OCI-LY7 (cell line): Measurements from ENCODE around the gene PLEKHG4B. TPM values are rescaled to one million over a fixed set of nuclear protein-coding genes. Genes with fewer than 3 reads are reported as not detected.
"Not testable (repeated sequence)": the region's sequence is repeated elsewhere in the genome, so short reads cannot be mapped to it uniquely, and the experiment has no call there.

Source experiments
- BruUV-seq: library from RNA; stranded (reverse); fragments of 400-500 nt; replicated peaks from 2 replicates; lab custom pipeline; 2021; lab: Mats Ljungman, UMichigan
- CTCF ChIA-PET: fragments of 300-600 bp; sonication (Branson Sonifier 250); formaldehyde crosslinking; loops from one replicate; lab custom pipeline; 2022; ENCODE audit warnings: antibody characterized with exemption; ENCODE audit not compliant: unreplicated experiment; lab: Charles Lee
- POLR2A ChIA-PET: fragments of 300-600 bp; sonication (Branson Sonifier 250); formaldehyde crosslinking; loops from one replicate; lab custom pipeline; 2022; ENCODE audit warnings: antibody characterized with exemption; lab: Charles Lee
- DNase-seq: peaks from one replicate; pipeline ENCODE4 v3.0.0-alpha.2; 2015; ENCODE audit warnings: low spot score
- H2AFZ ChIP-seq: fragments of 200-600 bp; sonication (generic), shearing (Covaris generic); 2 replicates; pipeline ENCODE4 v1.6.1; 2014; ENCODE audit warnings: mild to moderate bottlenecking, antibody characterized with exemption, low read length, moderate library complexity
- H3K27ac ChIP-seq: fragments of 200-600 bp; sonication (generic); 2 replicates; pipeline ENCODE4 v1.5.1; 2014; ENCODE audit warnings: mixed run types, low read depth, mild to moderate bottlenecking, moderate library complexity, low read length, inconsistent platforms; ENCODE audit not compliant: poor library complexity, severe bottlenecking
- H3K36me3 ChIP-seq: fragments of 200-600 bp; sonication (generic); 2 replicates; pipeline ENCODE4 v1.6.1; 2014; ENCODE audit warnings: mild to moderate bottlenecking, antibody characterized with exemption, low read length, moderate library complexity, mixed read lengths; ENCODE audit not compliant: insufficient read depth
- H3K4me1 ChIP-seq: fragments of 200-600 bp; sonication (generic); 2 replicates; pipeline ENCODE4 v1.5.1; 2014; ENCODE audit warnings: mild to moderate bottlenecking, low read length; ENCODE audit not compliant: insufficient read depth, poor library complexity, severe bottlenecking
- H3K4me2 ChIP-seq: fragments of 200-600 bp; sonication (generic); 2 replicates; pipeline ENCODE4 v1.6.1; 2014; ENCODE audit warnings: mild to moderate bottlenecking, low read length
- H3K4me3 ChIP-seq: fragments of 200-600 bp; sonication (generic); 2 replicates; pipeline ENCODE4 v1.5.1; 2014; ENCODE audit warnings: mild to moderate bottlenecking, low read depth, low read length; ENCODE audit not compliant: poor library complexity, severe bottlenecking
- H3K79me2 ChIP-seq: fragments of 200-600 bp; sonication (generic); 2 replicates; pipeline ENCODE4 v1.6.1; 2016; ENCODE audit warnings: low read depth, mild to moderate bottlenecking, low read length, moderate library complexity, mixed read lengths; ENCODE audit not compliant: insufficient read depth
- H3K9me2 ChIP-seq: fragments of 200-600 bp; sonication (generic); 2 replicates; pipeline ENCODE4 v1.6.1; 2016; ENCODE audit warnings: mild to moderate bottlenecking, low read length, mixed read lengths; ENCODE audit not compliant: insufficient read depth
- H3K9me3 ChIP-seq: fragments of 200-600 bp; sonication (generic); 2 replicates; pipeline ENCODE4 v1.6.1; 2014; ENCODE audit warnings: mild to moderate bottlenecking, mixed run types, low read length, mixed read lengths
- H4K20me1 ChIP-seq: fragments of 200-600 bp; sonication (generic); 2 replicates; pipeline ENCODE4 v1.6.1; 2014; ENCODE audit warnings: mild to moderate bottlenecking, antibody characterized with exemption, low read length, moderate library complexity, mixed read lengths; ENCODE audit not compliant: insufficient read depth
- EZH2phosphoT487 ChIP-seq: fragments of 200-600 bp; sonication (generic); IDR thresholded peaks from 2 replicates; pipeline ENCODE4 v1.6.1; 2018; ENCODE audit warnings: low read depth, borderline replicate concordance, mild to moderate bottlenecking, mixed run types, antibody characterized with exemption, low read length, moderate library complexity, mixed read lengths
- intact Hi-C: fragments of 100-400 bp; cut with micrococcal nuclease; formaldehyde crosslinking; loops from one replicate; pipeline ENCODE4 v1.10.0; 2022; ENCODE audit not compliant: unreplicated experiment
- total RNA-seq, 2 experiments: library from RNA; depleted of rRNA in 1 of 2; stranded (reverse); fragments of >200 nt in 1 of 2; shearing (Covaris generic) in 1 of 2; gene quantifications; 2 replicates each; pipeline ENCODE4 v1.2.3, GENCODE V29; 2014 to 2022
- TF ChIP-seq, protein P1 (sequence below): fragments of 200-600 bp; sonication (generic); conservative IDR thresholded peaks from 2 replicates; pipeline ENCODE4 v1.5.1; 2014; ENCODE audit warnings: mild to moderate bottlenecking, antibody characterized with exemption, low read length, moderate library complexity, mixed read lengths

The PLEKHG4B gene
- total RNA-seq, 2 experiments from 2014 or later, result 0.30 to 0.41 TPM

DNA sequence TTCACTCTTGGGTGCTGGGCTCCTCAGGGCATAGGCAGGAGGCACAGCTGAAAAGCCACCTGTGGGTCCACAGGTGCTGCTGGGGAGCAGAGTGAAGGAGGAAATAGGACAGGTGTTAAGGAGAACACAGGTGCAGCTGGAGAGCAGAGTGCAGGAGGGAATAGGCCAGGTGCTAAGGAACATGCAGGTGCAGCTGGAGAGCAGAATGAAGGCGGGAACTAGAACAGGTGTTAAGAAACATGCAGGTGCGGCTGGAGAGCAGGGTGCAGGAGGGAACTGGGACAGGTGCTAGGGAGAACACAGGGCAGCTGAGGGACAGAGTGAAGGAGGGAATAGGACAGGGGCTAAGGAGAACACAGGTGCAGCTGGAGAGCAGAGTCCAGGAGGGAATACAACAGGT is 43.8 kb upstream of the PLEKHG4B start:
- H3K4me1 ChIP-seq, result no peaks in the 10 kb centered on the region
- no peaks in the 10 kb centered on the region for H3K9me3 ChIP-seq
- no peak overlapping the region for H2AFZ ChIP-seq
- H3K4me2 ChIP-seq, result no peak overlapping the region
- H3K27ac ChIP-seq, result no peak overlapping the region
- BruUV-seq, result no TSS peak
- no peaks in the 10 kb centered on the region for H3K36me3 ChIP-seq
- H3K79me2 ChIP-seq, result no peaks in the 10 kb centered on the region
- TF ChIP-seq EZH2phosphoT487, result no peak
- TF ChIP-seq, protein P1, sequence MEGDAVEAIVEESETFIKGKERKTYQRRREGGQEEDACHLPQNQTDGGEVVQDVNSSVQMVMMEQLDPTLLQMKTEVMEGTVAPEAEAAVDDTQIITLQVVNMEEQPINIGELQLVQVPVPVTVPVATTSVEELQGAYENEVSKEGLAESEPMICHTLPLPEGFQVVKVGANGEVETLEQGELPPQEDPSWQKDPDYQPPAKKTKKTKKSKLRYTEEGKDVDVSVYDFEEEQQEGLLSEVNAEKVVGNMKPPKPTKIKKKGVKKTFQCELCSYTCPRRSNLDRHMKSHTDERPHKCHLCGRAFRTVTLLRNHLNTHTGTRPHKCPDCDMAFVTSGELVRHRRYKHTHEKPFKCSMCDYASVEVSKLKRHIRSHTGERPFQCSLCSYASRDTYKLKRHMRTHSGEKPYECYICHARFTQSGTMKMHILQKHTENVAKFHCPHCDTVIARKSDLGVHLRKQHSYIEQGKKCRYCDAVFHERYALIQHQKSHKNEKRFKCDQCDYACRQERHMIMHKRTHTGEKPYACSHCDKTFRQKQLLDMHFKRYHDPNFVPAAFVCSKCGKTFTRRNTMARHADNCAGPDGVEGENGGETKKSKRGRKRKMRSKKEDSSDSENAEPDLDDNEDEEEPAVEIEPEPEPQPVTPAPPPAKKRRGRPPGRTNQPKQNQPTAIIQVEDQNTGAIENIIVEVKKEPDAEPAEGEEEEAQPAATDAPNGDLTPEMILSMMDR, result no peak
- CTCF ChIA-PET, result no interaction called here
- intact Hi-C loops, result no loop called here
- no peak overlapping the region for H3K4me3 ChIP-seq
- no peaks in the 10 kb centered on the region for H4K20me1 ChIP-seq
- H3K9me2 ChIP-seq, result no peaks in the 10 kb centered on the region
- POLR2A ChIA-PET, result no interaction called here
- no peak for DNase-seq

DNA sequence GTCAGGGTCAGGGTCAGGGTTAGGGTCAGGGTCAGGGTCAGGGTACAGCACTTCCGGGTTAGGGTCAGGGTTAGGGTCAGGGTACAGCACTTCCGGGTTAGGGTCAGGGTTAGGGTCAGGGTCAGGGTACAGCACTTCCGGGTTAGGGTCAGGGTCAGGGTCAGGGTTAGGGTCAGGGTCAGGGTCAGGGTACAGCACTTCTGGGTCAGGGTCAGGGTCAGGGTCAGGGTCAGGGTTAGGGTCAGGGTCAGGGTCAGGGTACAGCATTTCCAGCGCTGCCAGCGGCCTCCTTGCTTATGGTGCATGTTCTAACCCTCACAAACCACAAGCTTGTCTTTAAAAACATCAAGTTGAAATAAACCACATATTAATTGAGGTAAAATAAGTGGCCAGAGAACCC is 42.4 kb upstream of the PLEKHG4B start:
- H3K4me3 ChIP-seq, H3K27ac ChIP-seq, CTCF ChIA-PET, H3K36me3 ChIP-seq, BruUV-seq, H3K4me2 ChIP-seq, H3K9me3 ChIP-seq, intact Hi-C loops, H3K4me1 ChIP-seq, H3K9me2 ChIP-seq, H2AFZ ChIP-seq, H3K79me2 ChIP-seq, POLR2A ChIA-PET, DNase-seq, H4K20me1 ChIP-seq: not testable (repeated sequence)

DNA sequence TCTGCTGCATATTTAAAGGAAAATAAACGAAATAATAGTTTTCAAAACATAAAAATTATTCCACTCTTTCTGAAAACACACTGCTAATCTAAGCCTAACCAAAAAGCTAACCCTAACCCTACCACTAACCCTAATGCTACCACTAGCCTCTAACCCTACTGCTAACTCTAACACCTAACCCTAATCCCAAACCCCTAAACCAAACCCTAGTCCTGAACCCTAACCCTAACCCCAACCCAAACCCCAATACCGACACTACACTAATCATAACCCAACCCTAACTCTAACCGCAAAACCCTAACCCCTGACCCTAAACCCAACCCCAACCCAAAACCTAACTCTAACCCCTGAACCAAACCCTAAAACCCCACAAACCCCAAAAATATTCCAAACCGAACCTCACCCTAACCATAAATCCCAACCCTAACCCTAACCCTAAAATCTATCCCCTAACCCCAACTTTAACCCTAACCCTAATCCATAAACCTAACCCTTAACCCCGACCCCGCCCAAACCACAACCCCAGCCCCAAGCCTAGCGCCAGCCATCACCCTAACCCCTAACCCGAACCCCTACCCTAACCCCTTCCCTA is 41.9 kb upstream of the PLEKHG4B start:
- DNase-seq, result no peak
- POLR2A ChIA-PET, result no interaction called here
- Histone ChIP-seq H3K36me3 (no peaks in the 10 kb centered on the region), H3K79me2 (no peaks in the 10 kb centered on the region), H3K27ac (no peak overlapping the region), H3K9me3 (no peaks in the 10 kb centered on the region), H2AFZ (no peak overlapping the region), H4K20me1 (no peaks in the 10 kb centered on the region), H3K4me2 (no peak overlapping the region), H3K4me1 (no peaks in the 10 kb centered on the region), H3K9me2 (no peaks in the 10 kb centered on the region), H3K4me3 (no peak overlapping the region)
- TF ChIP-seq, protein P1, result no peak
- no peak for TF ChIP-seq EZH2phosphoT487
- CTCF ChIA-PET, result no interaction called here
- BruUV-seq, result no TSS peak
- intact Hi-C loops, result no loop called here
